Skeletal muscle tissue (tissue), 4 donors: ENCODE results near the gene SLC24A3. TPM values are rescaled to one million over a fixed set of nuclear protein-coding genes. Genes with fewer than 3 reads are reported as not detected.
A peak's percentile ranks its signal among the peaks of the same experiment; 100 is the strongest.

Experiments
- H3K27ac ChIP-seq: one replicate; pipeline ENCODE4 v1.7.0; 2013; ENCODE audit warnings: mild to moderate bottlenecking, low read depth, low read length, inconsistent platforms
- H3K27me3 ChIP-seq, 3 donors: one replicate each; pipeline ENCODE4 v1.7.0; 2013; ENCODE audit warnings: low read length in 3 of 3; ENCODE audit not compliant: control insufficient read depth in 3 of 3, insufficient read depth in 3 of 3
- H3K36me3 ChIP-seq, 3 donors: one replicate each; pipeline ENCODE4 v1.7.0; 2013; ENCODE audit warnings: low read length in 3 of 3; ENCODE audit not compliant: control insufficient read depth in 3 of 3, insufficient read depth in 3 of 3
- H3K4me1 ChIP-seq, 3 donors: one replicate each; pipeline ENCODE4 v1.7.0; 2013; ENCODE audit warnings: low read length in 3 of 3, mild to moderate bottlenecking in 3 of 3; ENCODE audit not compliant: control insufficient read depth in 3 of 3, insufficient read depth in 3 of 3
- H3K4me3 ChIP-seq, 3 donors: one replicate each; pipeline ENCODE4 v1.7.0; 2013; ENCODE audit warnings: low read length in 3 of 3
- H3K9ac ChIP-seq, 3 donors: one replicate each; pipeline ENCODE4 v1.7.0; 2013; ENCODE audit warnings: low read length in 3 of 3, mild to moderate bottlenecking in 3 of 3, moderate library complexity in 2 of 3, low read depth in 1 of 3
- H3K9me3 ChIP-seq, 3 donors: one replicate each; pipeline ENCODE4 v1.7.0; 2013; ENCODE audit warnings: low read length in 3 of 3; ENCODE audit not compliant: control insufficient read depth in 3 of 3
- total RNA-seq: library from RNA; depleted of rRNA; stranded (reverse); fragments of >200 nt; gene quantifications from one replicate; pipeline ENCODE4 v1.2.3, GENCODE V29; 2014
- donor health status: Osteomylitis.

The SLC24A3 gene
- total RNA-seq, 1 donor from 2014 or later = 15.7 TPM

- no peaks in the 10 kb centered on the region for H3K4me1 ChIP-seq
- H3K36me3 ChIP-seq = no peaks in the 10 kb centered on the region
- no peaks in the 10 kb centered on the region for H3K9me3 ChIP-seq
- no peak overlapping the region for H3K9ac ChIP-seq
- H3K27ac ChIP-seq = no peak overlapping the region
- no peak overlapping the region for H3K4me3 ChIP-seq
- H3K27me3 ChIP-seq = no peaks in the 10 kb centered on the region
Observed at GRCh38 chr20:19652591-19653026, 440.2 kb downstream of the SLC24A3 start.

DNA sequence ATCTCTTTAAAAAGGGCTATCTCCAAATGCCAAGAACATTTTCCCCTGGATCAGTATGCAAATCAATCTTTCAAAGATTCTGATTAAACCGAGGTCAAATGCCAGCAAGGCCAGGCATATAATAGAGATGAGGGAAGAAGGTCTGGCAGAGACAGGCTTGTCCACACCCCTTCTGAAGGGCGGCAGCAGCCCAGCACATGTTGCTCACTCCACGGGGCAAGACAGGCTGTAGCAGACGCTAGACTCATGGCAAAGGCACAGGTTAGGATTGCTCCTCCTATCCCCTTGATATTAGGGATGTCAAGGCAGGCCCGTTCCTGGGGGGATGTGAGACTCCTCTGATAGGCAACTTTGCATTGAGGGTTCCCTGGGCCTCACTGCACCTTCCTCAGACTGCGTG is 440.9 kb downstream of the SLC24A3 start:
- Histone ChIP-seq H3K27ac (no peak overlapping the region), H3K9ac (no peak overlapping the region), H3K9me3 (no peaks in the 10 kb centered on the region), H3K27me3 (no peaks in the 10 kb centered on the region), H3K4me1 (no peaks in the 10 kb centered on the region), H3K4me3 (no peak overlapping the region), H3K36me3 (no peaks in the 10 kb centered on the region)

DNA sequence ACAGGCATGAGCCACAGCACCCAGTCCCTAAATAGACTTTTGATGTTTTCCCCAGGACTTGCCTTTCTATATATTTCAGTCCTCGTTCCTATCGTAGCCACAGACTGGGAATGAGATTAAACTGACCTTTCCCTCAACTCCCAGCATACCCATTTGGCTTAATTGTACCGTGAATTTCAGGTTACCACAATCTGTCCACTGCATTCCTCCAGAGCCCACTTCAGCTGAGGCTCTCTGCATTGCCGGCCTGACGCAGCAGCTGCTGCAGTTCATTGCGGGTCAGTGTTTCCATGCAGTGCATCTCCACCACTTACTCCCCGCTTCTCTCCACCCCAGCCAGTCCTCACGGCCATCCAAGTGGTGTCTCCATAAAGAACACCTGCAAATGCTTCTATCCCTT is 442.5 kb downstream of the SLC24A3 start:
- H3K4me1 ChIP-seq = no peaks in the 10 kb centered on the region
- no peak overlapping the region for H3K9ac ChIP-seq
- no peak overlapping the region for H3K4me3 ChIP-seq
- H3K9me3 ChIP-seq = no peaks in the 10 kb centered on the region
- no peaks in the 10 kb centered on the region for H3K27me3 ChIP-seq
- no peaks in the 10 kb centered on the region for H3K36me3 ChIP-seq
- H3K27ac ChIP-seq = no peak overlapping the region

DNA sequence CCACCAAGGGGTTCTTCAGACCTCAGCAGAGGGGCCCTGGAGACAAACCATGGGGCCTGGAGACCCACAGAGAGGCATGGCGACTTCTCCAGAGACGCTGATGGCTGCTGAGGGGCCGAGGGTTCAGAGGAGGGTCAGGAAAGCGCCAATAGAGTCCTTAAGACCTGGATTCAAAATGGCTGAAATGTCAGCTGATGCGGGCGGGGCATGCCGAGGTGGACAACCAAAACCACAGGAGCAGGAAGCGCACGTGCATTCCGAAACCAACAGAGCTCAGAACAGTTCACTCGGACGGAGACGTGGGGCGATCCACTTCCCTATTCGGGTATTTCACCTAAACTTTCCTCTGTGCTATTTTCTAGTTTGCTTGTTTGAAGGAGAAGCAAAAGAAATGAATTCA is 445.7 kb downstream of the SLC24A3 start:
- H3K4me3 ChIP-seq = no peak overlapping the region
- H3K9me3 ChIP-seq = no peaks in the 10 kb centered on the region
- peaks cover 5 to 9% (median 8%) of the 10 kb centered on the region in 3 donors for H3K4me1 ChIP-seq
- peak overlapping the region in 1 of 3 donors; percentile 8 for H3K9ac ChIP-seq
- no peaks in the 10 kb centered on the region for H3K36me3 ChIP-seq
- H3K27me3 ChIP-seq = no peaks in the 10 kb centered on the region
- no peak overlapping the region for H3K27ac ChIP-seq

GRCh38 chr20:19659448-19659847 is 447.0 kb downstream of the SLC24A3 start:
- H3K27ac ChIP-seq = no peak overlapping the region
- H3K36me3 ChIP-seq = no peaks in the 10 kb centered on the region
- no peak overlapping the region for H3K4me3 ChIP-seq
- peaks cover 5 to 9% (median 8%) of the 10 kb centered on the region in 3 donors for H3K4me1 ChIP-seq
- no peaks in the 10 kb centered on the region for H3K27me3 ChIP-seq
- no peaks in the 10 kb centered on the region for H3K9me3 ChIP-seq
- no peak overlapping the region for H3K9ac ChIP-seq

DNA sequence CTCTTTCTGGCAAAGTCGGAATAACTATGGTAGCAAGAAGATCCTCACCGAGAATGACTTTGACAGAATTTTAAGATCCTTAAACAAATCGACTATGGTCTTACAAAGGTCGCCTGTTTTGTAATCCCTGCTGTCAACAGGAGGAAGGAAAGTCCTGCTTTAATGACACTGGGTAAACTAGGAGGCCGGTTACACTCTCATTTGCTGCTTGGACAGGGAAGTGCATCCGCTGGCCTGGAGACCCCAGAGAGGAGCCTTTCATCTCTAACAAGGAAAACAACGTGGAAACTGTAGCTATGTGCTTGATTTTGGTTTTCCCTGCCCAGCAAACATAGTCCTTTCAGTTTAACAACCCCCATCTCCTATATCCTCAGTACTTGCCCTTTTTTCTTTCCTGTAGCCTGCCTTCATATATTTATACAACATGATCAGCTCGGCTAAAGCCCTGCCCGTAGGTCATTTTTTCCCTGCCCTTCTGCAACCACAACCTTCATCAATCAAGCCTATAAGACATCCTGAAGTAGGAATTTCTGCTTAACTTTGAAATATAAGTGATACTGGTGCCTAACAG is 448.5 kb downstream of the SLC24A3 start:
- Histone ChIP-seq H3K9me3 (no peaks in the 10 kb centered on the region), H3K27me3 (no peaks in the 10 kb centered on the region), H3K4me1 (peaks cover 5 to 9% (median 8%) of the 10 kb centered on the region in 3 donors), H3K36me3 (no peaks in the 10 kb centered on the region), H3K27ac (no peak overlapping the region), H3K9ac (no peak overlapping the region), H3K4me3 (no peak overlapping the region)

DNA sequence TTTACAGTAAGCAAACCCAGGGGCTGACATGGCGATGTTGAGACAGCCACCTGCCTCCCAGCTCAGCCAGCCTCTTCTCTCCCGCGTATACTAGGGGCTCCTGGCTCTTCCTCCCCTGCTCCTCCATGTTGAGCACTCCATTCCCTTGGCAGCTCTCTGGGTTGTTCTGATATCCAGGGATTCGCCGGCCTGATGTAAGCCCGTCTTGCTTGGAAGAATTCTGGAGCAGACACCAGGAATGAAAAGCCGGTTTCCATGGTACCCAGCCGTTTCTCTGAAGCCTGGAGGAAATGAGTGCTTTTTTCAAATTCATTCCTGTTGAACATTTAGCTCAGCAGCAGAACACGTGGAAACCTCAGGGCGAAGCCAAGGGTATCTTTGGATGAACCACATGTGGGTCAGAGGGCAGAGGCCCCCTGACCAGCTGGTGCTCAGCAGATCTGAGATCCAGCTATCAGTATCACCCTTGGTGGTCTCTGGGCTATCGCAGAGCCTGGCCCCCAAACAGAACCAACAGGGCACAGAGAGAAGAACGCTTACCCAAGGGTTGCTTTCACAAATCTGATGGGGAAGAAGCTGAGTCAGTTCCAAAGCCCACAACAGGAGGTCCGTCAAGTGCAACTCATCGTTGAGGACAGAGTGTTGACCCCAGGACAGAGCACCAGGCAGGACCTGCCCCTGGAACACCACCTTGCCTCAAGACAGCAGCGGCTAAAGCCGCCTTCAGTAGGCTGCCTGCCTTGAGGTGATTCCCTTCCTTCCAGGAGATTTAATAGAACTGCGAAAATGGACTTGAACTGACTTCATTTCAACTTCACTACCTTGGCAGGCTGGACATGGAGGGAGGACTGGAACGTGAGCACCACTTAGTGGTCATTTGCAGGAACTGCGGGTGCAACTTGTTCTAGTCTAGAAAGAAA is 449.5 kb downstream of the SLC24A3 start:
- Histone ChIP-seq H3K27me3 (no peaks in the 10 kb centered on the region), H3K9ac (peak overlapping the region in 1 of 3 donors; percentile 69), H3K9me3 (no peaks in the 10 kb centered on the region), H3K36me3 (no peaks in the 10 kb centered on the region), H3K27ac (no peak overlapping the region), H3K4me3 (peak overlapping the region; percentile 17 to 63 (median 60)), H3K4me1 (peaks cover 5 to 9% (median 8%) of the 10 kb centered on the region in 3 donors)

GRCh38 chr20:19662637-19662995 is 450.2 kb downstream of the SLC24A3 start:
- Histone ChIP-seq H3K4me3 (no peak overlapping the region), H3K36me3 (no peaks in the 10 kb centered on the region), H3K9ac (no peak overlapping the region), H3K9me3 (no peaks in the 10 kb centered on the region), H3K4me1 (peaks cover 5 to 9% (median 8%) of the 10 kb centered on the region in 3 donors), H3K27me3 (no peaks in the 10 kb centered on the region), H3K27ac (no peak overlapping the region)

- Histone ChIP-seq H3K27me3 (no peaks in the 10 kb centered on the region), H3K4me3 (no peak overlapping the region), H3K9me3 (no peaks in the 10 kb centered on the region), H3K4me1 (peaks cover 5 to 14% (median 9%) of the 10 kb centered on the region in 3 donors), H3K9ac (no peak overlapping the region), H3K36me3 (no peaks in the 10 kb centered on the region), H3K27ac (no peak overlapping the region)
Observed at GRCh38 chr20:19668418-19668817, 456.0 kb downstream of the SLC24A3 start.

- H3K4me3 ChIP-seq = no peak overlapping the region
- H3K27ac ChIP-seq = no peak overlapping the region
- no peaks in the 10 kb centered on the region for H3K36me3 ChIP-seq
- H3K27me3 ChIP-seq = no peaks in the 10 kb centered on the region
- H3K4me1 ChIP-seq = peaks cover 5 to 14% (median 9%) of the 10 kb centered on the region in 3 donors
- H3K9ac ChIP-seq = no peak overlapping the region
- no peaks in the 10 kb centered on the region for H3K9me3 ChIP-seq
Observed at GRCh38 chr20:19670829-19671228, 458.4 kb downstream of the SLC24A3 start.
